HG02970 (cell line): ENCODE measurements around the gene LRRN4.
"Not testable (repeated sequence)": the region's sequence is repeated elsewhere in the genome, so short reads cannot be mapped to it uniquely, and the experiment has no call there.

Experiments used
- ATAC-seq: cut with Tn5 transposase; IDR thresholded peaks from one replicate; pipeline ENCODE4 v1.9.1; 2021; ENCODE audit warnings: mild to moderate bottlenecking, moderate library complexity, moderate number of reproducible peaks; ENCODE audit not compliant: unreplicated experiment, low FRiP score

LRRN4 gene

GRCh38 chr20:6061544-6061943, 7.7 kb upstream of the LRRN4 start:
- ATAC-seq, result no peak

- no peak for ATAC-seq
Observed at GRCh38 chr20:6060213-6060612, 6.4 kb upstream of the LRRN4 start.

- no peak for ATAC-seq
Observed at GRCh38 chr20:6058684-6059295, 4.9 kb upstream of the LRRN4 start.

- ATAC-seq, result no peak
Observed at GRCh38 chr20:6057691-6058090, 3.8 kb upstream of the LRRN4 start.

GRCh38 chr20:6057139-6057538, 3.3 kb upstream of the LRRN4 start:
- no peak for ATAC-seq

- no peak for ATAC-seq
Observed at GRCh38 chr20:6055981-6056569, 2.2 kb upstream of the LRRN4 start.

- ATAC-seq, result no peak
Observed at GRCh38 chr20:6055161-6055783, 1.4 kb upstream of the LRRN4 start.

- not testable (repeated sequence) for ATAC-seq
Observed at GRCh38 chr20:6054689-6055051, 810 bp upstream of the LRRN4 start.

- no peak for ATAC-seq
Observed at GRCh38 chr20:6053064-6053775, 640 bp downstream of the LRRN4 start.

GRCh38 chr20:6051505-6051904, 2.4 kb downstream of the LRRN4 start:
- ATAC-seq, result no peak

- ATAC-seq, result no peak
Observed at GRCh38 chr20:6048391-6048790, 5.5 kb downstream of the LRRN4 start.

GRCh38 chr20:6046432-6046831, 7.4 kb downstream of the LRRN4 start:
- ATAC-seq, result no peak

- ATAC-seq, result no peak
Observed at GRCh38 chr20:6045566-6045965, 8.3 kb downstream of the LRRN4 start.

GRCh38 chr20:6044115-6044514, 9.7 kb downstream of the LRRN4 start:
- no peak for ATAC-seq

- no peak for ATAC-seq
Observed at GRCh38 chr20:6041808-6042265, 12.0 kb downstream of the LRRN4 start.

- no peak for ATAC-seq
Observed at GRCh38 chr20:6040958-6041807, 12.7 kb downstream of the LRRN4 start.

GRCh38 chr20:6040540-6040939, 13.3 kb downstream of the LRRN4 start:
- ATAC-seq, result no peak

- ATAC-seq, result no peak
Observed at GRCh38 chr20:6039766-6040165, 14.1 kb downstream of the LRRN4 start.

- no peak for ATAC-seq
Observed at GRCh38 chr20:6038256-6038655, 15.6 kb downstream of the LRRN4 start.

- no peak for ATAC-seq
Observed at GRCh38 chr20:6037082-6037481, 16.8 kb downstream of the LRRN4 start.

GRCh38 chr20:6036213-6036612, 17.6 kb downstream of the LRRN4 start:
- ATAC-seq, result no peak
